HG02938 (cell line): ENCODE measurements around the gene SULT1B1.

Source experiments
- ATAC-seq: cut with Tn5 transposase; IDR thresholded peaks from one replicate; pipeline ENCODE4 v1.9.1; 2021; ENCODE audit warnings: mild to moderate bottlenecking, moderate library complexity; ENCODE audit not compliant: unreplicated experiment

The SULT1B1 gene

GRCh38 chr4:69750346-69750745 lies 10.1 kb downstream of the SULT1B1 start:
- no peak for ATAC-seq

GRCh38 chr4:69749771-69750170 lies 10.6 kb downstream of the SULT1B1 start:
- ATAC-seq, result no peak

GRCh38 chr4:69748173-69748572 lies 12.2 kb downstream of the SULT1B1 start:
- ATAC-seq, result no peak

GRCh38 chr4:69744157-69744478 lies 16.3 kb downstream of the SULT1B1 start:
- no peak for ATAC-seq

GRCh38 chr4:69743476-69744156 lies 16.8 kb downstream of the SULT1B1 start:
- ATAC-seq, result no peak

- no peak for ATAC-seq
Observed at GRCh38 chr4:69742596-69742995, 17.8 kb downstream of the SULT1B1 start.

- ATAC-seq, result no peak
Observed at GRCh38 chr4:69738872-69739271, 21.5 kb downstream of the SULT1B1 start.

- no peak for ATAC-seq
Observed at GRCh38 chr4:69735119-69735518, 25.3 kb downstream of the SULT1B1 start.

- no peak for ATAC-seq
Observed at GRCh38 chr4:69731847-69732246, 28.6 kb downstream of the SULT1B1 start.

- ATAC-seq, result no peak
Observed at GRCh38 chr4:69731241-69731640, 29.2 kb downstream of the SULT1B1 start.

- ATAC-seq, result no peak
Observed at GRCh38 chr4:69730002-69730401, 30.4 kb downstream of the SULT1B1 start.

- ATAC-seq, result no peak
Observed at GRCh38 chr4:69727926-69728325, 32.5 kb downstream of the SULT1B1 start.

- ATAC-seq, result no peak
Observed at GRCh38 chr4:69727426-69727825, 33.0 kb downstream of the SULT1B1 start.

- no peak for ATAC-seq
Observed at GRCh38 chr4:69726971-69727370, 33.4 kb downstream of the SULT1B1 start.

- no peak for ATAC-seq
Observed at GRCh38 chr4:69718396-69719271, 41.8 kb downstream of the SULT1B1 start.

- no peak for ATAC-seq
Observed at GRCh38 chr4:69717778-69718177, 42.6 kb downstream of the SULT1B1 start.

GRCh38 chr4:69716654-69717053 lies 43.8 kb downstream of the SULT1B1 start:
- ATAC-seq, result no peak

GRCh38 chr4:69714086-69714485 lies 46.3 kb downstream of the SULT1B1 start:
- ATAC-seq, result no peak

GRCh38 chr4:69713593-69713992 lies 46.8 kb downstream of the SULT1B1 start:
- no peak for ATAC-seq

- ATAC-seq, result no peak
Observed at GRCh38 chr4:69710580-69710979, 49.8 kb downstream of the SULT1B1 start.

- no peak for ATAC-seq
Observed at GRCh38 chr4:69708211-69708610, 52.2 kb downstream of the SULT1B1 start.

GRCh38 chr4:69707807-69708206 lies 52.6 kb downstream of the SULT1B1 start:
- ATAC-seq, result no peak
